Epithelial cell of proximal tubule (primary cell): ENCODE data around the gene KLK6. TPM values are rescaled to one million over a fixed set of nuclear protein-coding genes. Genes with fewer than 3 reads are reported as not detected.

ENCODE experiments used
- DNase-seq: peaks from one replicate; pipeline ENCODE4 v3.0.0-alpha.2; 2011; ENCODE audit warnings: low read depth
- H3K4me3 ChIP-seq: 2 replicates; pipeline ENCODE4 v1.5.1; 2011; ENCODE audit warnings: low read depth, mild to moderate bottlenecking, low read length
- CTCF ChIP-seq: conservative IDR thresholded peaks from 2 replicates; pipeline ENCODE4 v1.5.1; 2012; ENCODE audit warnings: low read depth, mild to moderate bottlenecking, low read length
- total RNA-seq: library from RNA; depleted of rRNA; stranded (reverse); fragments of >200 nt; gene quantifications from 2 replicates; pipeline ENCODE4 v1.2.3, GENCODE V29; 2015

Gene KLK6
- total RNA-seq, 1 donor from 2014 or later: 32.2 TPM

GRCh38 chr19:51002542-51003311, 33.3 kb upstream of the KLK6 start:
- no peak for DNase-seq
- TF ChIP-seq CTCF: no peak
- no peak overlapping the region for H3K4me3 ChIP-seq

GRCh38 chr19:51002089-51002532, 32.7 kb upstream of the KLK6 start:
- H3K4me3 ChIP-seq: no peak overlapping the region
- TF ChIP-seq CTCF: no peak
- no peak for DNase-seq

GRCh38 chr19:51001515-51001914, 32.1 kb upstream of the KLK6 start, which contains the start of gene KLK8:
TSS of gene KLK8 (minus strand) at chr19:51001604. CDS start at chr19:51001167, 437 bp downstream.
- TF ChIP-seq CTCF: no peak
- no peak within 1 kb of the TSS for H3K4me3 ChIP-seq
- DNase-seq: no peak

GRCh38 chr19:51000981-51001380, 31.6 kb upstream of the KLK6 start:
- DNase-seq: no peak
- H3K4me3 ChIP-seq: no peak overlapping the region
- no peak for TF ChIP-seq CTCF

- no peak for DNase-seq
- no peak overlapping the region for H3K4me3 ChIP-seq
- no peak for TF ChIP-seq CTCF
Measured at GRCh38 chr19:51000426-51000825, 31.0 kb upstream of the KLK6 start.

- TF ChIP-seq CTCF: no peak
- no peak for DNase-seq
- H3K4me3 ChIP-seq: no peak overlapping the region
Measured at GRCh38 chr19:50998686-50999085, 29.3 kb upstream of the KLK6 start.

GRCh38 chr19:50998061-50998460, 28.7 kb upstream of the KLK6 start:
- H3K4me3 ChIP-seq: no peak overlapping the region
- TF ChIP-seq CTCF: no peak
- no peak for DNase-seq
